Activated CD4-positive, alpha-beta T cell treated with anti-CD3 and anti-CD28 coated beads, Interleukin-2, amount 10 ng/mL, durations not matched to agents 7 days and 5 days (primary cell): ENCODE measurements around the gene VAV2. TPM values are rescaled to one million over a fixed set of nuclear protein-coding genes. Genes with fewer than 3 reads are reported as not detected.

ENCODE experiments used
- CTCF ChIA-PET: fragments of 350-600 bp; sonication (Branson Sonifier 250); formaldehyde crosslinking; loops from one replicate; lab custom pipeline; 2021; ENCODE audit warnings: antibody characterized with exemption; lab: Charles Lee
- POLR2A ChIA-PET: fragments of 350-600 bp; sonication (Branson Sonifier 250); formaldehyde crosslinking; loops from one replicate; lab custom pipeline; 2021; ENCODE audit warnings: antibody characterized with exemption; lab: Charles Lee
- DNase-seq: peaks from one replicate; pipeline ENCODE4 v3.0.0-alpha.2; 2020
- H3K27ac Mint-ChIP-seq: one replicate; pipeline ENCODE4 v1.8.0; 2021; ENCODE audit warnings: mild to moderate bottlenecking, moderate library complexity, mixed read lengths
- H3K27me3 Mint-ChIP-seq: one replicate; pipeline ENCODE4 v1.8.0; 2021; ENCODE audit warnings: mixed read lengths
- H3K36me3 Mint-ChIP-seq: one replicate; pipeline ENCODE4 v1.8.0; 2021; ENCODE audit warnings: low read depth, mixed read lengths
- H3K4me1 Mint-ChIP-seq: one replicate; pipeline ENCODE4 v1.8.0; 2021; ENCODE audit warnings: mixed read lengths
- H3K4me3 Mint-ChIP-seq: one replicate; pipeline ENCODE4 v1.8.0; 2021; ENCODE audit warnings: mild to moderate bottlenecking, moderate library complexity, mixed read lengths
- H3K9me3 Mint-ChIP-seq: one replicate; pipeline ENCODE4 v1.8.0; 2021; ENCODE audit warnings: mixed read lengths
- total RNA-seq, 2 experiments: library from RNA; stranded (reverse); gene quantifications; one replicate each; pipeline ENCODE4 v1.2.3, GENCODE V29; 2021

VAV2 gene
- total RNA-seq, 2 experiments from 2014 or later: 6.2 TPM

DNA sequence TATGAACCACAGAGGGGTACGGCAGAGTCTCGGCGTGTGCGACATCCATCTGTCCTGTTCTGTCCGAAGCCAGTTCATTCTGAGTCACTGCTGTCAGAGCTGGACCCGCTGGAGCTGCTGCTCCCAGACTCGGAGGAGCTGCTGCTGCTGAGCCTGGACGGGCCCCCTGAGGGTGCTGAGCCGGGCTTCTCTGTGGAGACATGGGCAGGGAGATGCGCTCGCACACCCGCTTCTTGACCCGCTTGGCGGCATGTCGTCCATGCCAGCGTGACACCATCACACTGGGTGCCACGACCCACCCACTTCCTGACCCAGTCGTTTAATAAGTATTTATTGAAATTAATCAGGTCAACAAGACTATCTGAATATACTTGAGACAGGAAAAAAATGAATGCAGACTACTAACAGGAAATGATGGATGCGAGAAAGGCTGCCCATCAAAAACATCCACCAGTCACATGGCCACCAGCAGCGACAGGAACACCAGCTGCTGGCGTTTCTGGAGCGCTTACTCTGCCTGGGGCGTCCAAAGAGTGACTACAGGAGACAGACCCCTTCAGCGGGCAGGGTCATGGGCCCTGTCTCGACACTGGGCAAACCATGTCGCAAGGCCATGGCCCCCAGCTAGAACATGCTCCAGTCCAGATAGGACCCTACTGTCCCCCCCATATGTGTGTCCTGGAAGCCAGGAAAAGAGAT lies 41.5 kb upstream of the VAV2 start:
- H3K27ac Mint-ChIP-seq: no peak overlapping the region
- CTCF ChIA-PET: no interaction called here
- no peaks in the 10 kb centered on the region for H3K27me3 Mint-ChIP-seq
- H3K4me1 Mint-ChIP-seq: no peaks in the 10 kb centered on the region
- H3K36me3 Mint-ChIP-seq: peaks cover 33% of the 10 kb centered on the region
- peaks cover 3% of the 10 kb centered on the region for H3K9me3 Mint-ChIP-seq
- no peak for DNase-seq
- POLR2A ChIA-PET: no interaction called here
- H3K4me3 Mint-ChIP-seq: no peak overlapping the region

DNA sequence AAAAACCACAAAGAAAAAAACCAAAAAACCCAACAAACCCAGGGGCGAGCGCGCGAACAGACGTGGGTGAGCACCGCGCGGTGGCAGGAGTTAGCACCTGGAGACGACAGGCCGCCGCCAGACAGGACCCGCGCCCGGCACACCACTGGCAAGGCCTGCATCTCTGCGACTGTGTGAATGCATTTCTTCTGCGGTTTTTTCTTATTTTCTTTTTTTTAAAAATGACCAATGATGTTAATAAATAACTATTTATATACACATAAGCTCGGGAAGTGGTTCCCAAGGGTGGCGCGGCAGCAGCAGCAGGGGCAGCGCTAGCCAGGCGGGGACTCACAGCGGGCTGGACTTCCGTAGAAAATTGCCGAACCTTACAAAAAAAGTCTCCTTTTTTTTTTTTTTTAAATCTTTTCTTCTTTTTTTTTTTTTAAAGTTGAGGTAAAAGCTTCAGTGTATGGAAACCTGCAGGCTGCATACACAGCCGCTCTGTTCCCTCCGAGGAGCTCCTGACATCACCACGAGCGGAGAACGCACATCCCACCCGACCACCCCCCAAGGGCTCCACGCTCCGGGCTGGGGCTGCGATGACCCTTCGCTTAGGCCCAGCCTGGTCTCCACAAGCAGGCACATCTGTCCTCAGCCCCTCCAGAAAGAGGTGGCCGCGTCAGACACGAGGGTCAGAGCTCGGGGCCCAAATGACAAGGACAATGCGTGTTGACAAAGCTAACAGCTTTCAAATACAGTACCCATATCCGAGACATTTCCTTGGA lies 40.5 kb upstream of the VAV2 start:
- Mint-ChIP-seq H3K4me3 (no peak overlapping the region), H3K27ac (no peak overlapping the region), H3K27me3 (no peaks in the 10 kb centered on the region), H3K4me1 (no peaks in the 10 kb centered on the region), H3K36me3 (peaks cover 23% of the 10 kb centered on the region), H3K9me3 (peaks cover under 1% of the 10 kb centered on the region)
- CTCF ChIA-PET: no interaction called here
- DNase-seq: no peak
- POLR2A ChIA-PET: no interaction called here

DNA sequence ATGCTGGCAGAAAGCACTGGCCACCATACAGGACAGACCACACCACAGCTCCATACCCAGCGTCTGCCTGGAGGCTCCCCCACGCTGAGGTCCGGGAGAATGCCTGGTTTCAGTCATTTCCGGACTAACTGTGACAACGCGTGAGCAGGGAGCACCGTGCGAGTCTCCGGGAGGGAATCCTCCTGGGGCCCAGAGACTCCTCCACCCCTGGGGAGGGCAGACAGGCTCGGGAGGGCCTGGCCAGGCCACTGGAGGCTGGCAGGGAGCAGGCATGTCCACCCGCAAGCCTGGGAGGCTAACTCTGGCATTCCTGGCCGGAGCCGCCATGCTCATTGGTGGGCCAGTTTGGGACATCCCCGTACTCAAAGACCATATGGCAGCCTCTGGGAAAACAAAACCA lies 39.7 kb upstream of the VAV2 start:
- CTCF ChIA-PET: no interaction called here
- no peak overlapping the region for H3K4me3 Mint-ChIP-seq

DNA sequence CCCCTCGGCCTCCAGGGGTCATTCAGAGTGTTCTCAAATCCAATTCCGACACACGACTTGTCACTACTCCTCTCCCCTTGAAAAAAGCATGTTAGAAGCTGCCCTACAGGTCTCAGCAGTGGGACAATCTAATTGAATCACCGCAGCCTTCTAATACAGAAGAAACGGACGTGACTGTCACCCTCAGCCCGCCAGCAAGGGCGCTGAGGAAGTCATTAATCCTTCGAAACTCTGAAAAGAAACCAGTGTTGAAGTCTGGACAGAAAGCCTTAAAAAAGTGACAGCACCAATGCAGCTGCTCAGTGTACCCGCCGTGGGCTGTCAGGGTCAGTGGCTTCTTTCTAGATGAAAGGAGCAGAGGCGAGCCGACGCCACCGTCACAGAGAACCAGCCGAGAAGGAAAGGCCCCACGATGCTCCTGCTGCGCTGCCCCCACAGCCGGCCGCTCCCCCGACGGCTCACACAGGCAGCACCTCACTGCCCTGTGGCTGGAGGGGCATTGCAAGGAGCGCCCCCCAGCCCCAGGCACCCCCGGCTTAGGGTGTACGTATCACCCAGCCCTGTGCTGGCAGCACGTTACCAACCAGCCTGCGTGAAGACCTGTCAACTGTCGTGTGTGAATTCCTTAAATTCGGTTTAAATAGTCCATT lies 38.8 kb upstream of the VAV2 start:
- POLR2A ChIA-PET: no interaction called here
- no peaks in the 10 kb centered on the region for H3K9me3 Mint-ChIP-seq
- no peak overlapping the region for H3K27ac Mint-ChIP-seq
- DNase-seq: no peak
- CTCF ChIA-PET: interaction anchor here (0.6 kb wide), 1 partner anchor 36 kb away, joined by 3 read pairs; no protein-coding TSS in a partner anchor
- no peak overlapping the region for H3K4me3 Mint-ChIP-seq
- H3K4me1 Mint-ChIP-seq: peaks cover 6% of the 10 kb centered on the region
- H3K36me3 Mint-ChIP-seq: peaks cover 20% of the 10 kb centered on the region
- no peaks in the 10 kb centered on the region for H3K27me3 Mint-ChIP-seq

More for the DNA sequence above, 39.7 kb upstream of the VAV2 start:
- no peak overlapping the region for H3K27ac Mint-ChIP-seq
- no peaks in the 10 kb centered on the region for H3K27me3 Mint-ChIP-seq
- no peaks in the 10 kb centered on the region for H3K9me3 Mint-ChIP-seq
- H3K4me1 Mint-ChIP-seq: peaks cover 2% of the 10 kb centered on the region
- POLR2A ChIA-PET: no interaction called here
- H3K36me3 Mint-ChIP-seq: peaks cover 25% of the 10 kb centered on the region
- no peak for DNase-seq

DNA sequence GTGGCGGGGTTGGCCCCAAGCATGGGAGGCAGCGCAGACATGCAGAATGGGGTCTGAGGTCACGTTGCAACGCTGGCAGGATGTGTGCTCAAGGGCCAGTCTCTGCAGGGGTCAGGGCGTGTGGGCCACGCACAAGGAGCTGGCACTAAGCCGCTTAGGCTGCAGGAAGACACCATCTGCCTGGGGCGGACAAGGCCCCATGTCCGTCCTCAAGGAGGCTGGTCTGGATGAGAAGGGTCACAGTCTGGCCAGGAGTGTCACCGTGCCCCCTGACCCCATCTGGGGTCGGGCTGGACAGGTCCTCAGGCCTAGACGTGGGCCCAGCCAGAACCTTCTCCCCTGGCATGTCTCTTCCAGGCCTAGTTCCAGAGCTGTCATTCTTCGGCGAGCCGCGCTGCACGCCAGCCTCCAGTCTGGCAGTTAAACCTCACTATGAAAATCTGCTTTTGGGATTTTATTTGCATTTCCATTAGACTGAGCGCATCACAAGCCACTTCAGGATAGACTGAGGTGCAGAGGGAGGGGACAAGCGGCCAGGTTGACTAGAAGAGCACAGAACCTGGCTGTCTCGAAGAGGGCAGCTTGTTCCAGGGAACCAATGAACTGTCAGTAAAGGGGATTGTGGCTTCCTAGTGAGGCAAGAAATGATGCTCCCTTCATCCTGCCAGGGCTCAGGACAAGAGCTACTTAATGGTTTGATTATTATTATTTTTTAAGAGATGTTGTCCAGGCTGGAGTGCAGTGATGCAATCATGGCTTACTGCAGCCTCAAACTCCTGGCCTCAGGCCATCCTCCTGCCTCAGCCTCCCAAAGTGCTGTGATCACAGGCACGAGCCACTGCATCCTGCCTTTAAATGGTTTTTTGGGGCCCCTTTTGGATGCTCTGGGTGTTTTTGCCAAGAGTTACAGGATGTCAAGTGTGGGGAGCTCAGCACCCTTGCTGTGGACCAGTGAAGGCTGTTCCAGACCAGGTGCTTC lies 37.4 kb upstream of the VAV2 start:
- Mint-ChIP-seq H3K4me3 (no peak overlapping the region), H3K36me3 (peaks cover 14% of the 10 kb centered on the region), H3K9me3 (no peaks in the 10 kb centered on the region), H3K4me1 (peaks cover 6% of the 10 kb centered on the region), H3K27me3 (no peaks in the 10 kb centered on the region), H3K27ac (no peak overlapping the region)
- POLR2A ChIA-PET: no interaction called here
- DNase-seq: no peak
- CTCF ChIA-PET: interaction anchor here (0.6 kb wide), 1 partner anchor 561 kb away, joined by 3 read pairs; no protein-coding TSS in a partner anchor

DNA sequence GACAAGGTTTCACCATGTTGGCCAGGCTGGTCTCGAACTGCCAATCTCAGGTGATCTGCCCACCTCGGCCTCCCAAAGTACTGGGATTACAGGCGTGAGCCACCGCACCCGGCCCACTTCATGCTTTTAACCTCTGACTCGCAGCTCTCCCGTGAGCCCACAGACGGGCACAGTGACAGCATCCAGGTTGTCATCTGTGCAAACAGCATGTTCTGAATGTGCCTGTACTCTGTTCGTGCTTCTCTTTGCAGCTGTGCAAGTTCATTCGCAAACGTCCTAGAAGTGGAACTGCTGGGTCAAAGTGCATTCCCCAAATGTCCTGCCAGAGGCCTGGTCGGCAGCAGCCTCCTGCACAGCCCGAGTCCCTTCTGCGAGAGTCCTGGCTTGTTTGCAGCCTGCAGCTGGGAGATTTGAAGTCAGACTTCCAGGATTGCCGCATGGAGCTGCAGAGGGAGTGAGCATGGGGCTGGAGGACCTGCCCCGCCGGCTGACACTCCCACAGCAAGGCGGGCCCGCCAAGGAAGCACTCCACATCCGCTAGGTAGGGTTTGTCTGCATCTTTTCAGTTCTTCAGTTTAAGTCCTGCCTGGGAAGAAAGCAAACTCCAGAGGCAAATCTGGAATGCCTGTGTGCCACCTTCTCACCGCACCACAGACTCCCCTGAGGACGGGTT lies 36.6 kb upstream of the VAV2 start:
- no peaks in the 10 kb centered on the region for H3K9me3 Mint-ChIP-seq
- no peak overlapping the region for H3K4me3 Mint-ChIP-seq
- peaks cover 9% of the 10 kb centered on the region for H3K4me1 Mint-ChIP-seq
- ChIA-PET CTCF (no interaction called here), POLR2A (interaction anchor here (0.6 kb wide), 1 partner anchor 134 kb away, joined by 4 read pairs; no protein-coding TSS in a partner anchor)
- no peak for DNase-seq
- no peaks in the 10 kb centered on the region for H3K27me3 Mint-ChIP-seq
- H3K27ac Mint-ChIP-seq: no peak overlapping the region
- peaks cover 14% of the 10 kb centered on the region for H3K36me3 Mint-ChIP-seq

DNA sequence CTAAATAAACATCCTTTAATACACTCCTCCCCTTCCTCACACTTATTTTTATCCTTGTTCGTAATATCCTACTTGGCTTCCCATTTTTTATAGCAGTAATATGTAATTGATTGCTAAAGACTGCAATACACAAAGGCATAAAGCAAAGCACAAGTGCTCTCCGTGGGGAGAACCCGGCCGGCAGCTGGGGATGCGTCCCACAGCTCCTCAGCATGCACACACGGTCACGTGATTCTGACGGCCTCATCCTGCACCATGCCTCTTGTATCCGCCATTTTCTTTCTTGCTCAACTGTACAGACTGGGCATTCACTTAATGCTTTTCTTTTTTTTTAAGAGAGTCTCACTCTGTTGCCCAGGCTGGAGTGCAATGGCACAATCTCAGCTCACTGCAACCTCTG lies 36.0 kb upstream of the VAV2 start:
- H3K27ac Mint-ChIP-seq: no peak overlapping the region
- DNase-seq: no peak
- no peaks in the 10 kb centered on the region for H3K27me3 Mint-ChIP-seq
- CTCF ChIA-PET: no interaction called here
- no peaks in the 10 kb centered on the region for H3K9me3 Mint-ChIP-seq
- peak overlapping the region; percentile 1 for H3K4me3 Mint-ChIP-seq
- peaks cover 10% of the 10 kb centered on the region for H3K36me3 Mint-ChIP-seq
- H3K4me1 Mint-ChIP-seq: peaks cover 9% of the 10 kb centered on the region
- POLR2A ChIA-PET: interaction anchor here (0.6 kb wide), 1 partner anchor 135 kb away, joined by 4 read pairs; no protein-coding TSS in a partner anchor

DNA sequence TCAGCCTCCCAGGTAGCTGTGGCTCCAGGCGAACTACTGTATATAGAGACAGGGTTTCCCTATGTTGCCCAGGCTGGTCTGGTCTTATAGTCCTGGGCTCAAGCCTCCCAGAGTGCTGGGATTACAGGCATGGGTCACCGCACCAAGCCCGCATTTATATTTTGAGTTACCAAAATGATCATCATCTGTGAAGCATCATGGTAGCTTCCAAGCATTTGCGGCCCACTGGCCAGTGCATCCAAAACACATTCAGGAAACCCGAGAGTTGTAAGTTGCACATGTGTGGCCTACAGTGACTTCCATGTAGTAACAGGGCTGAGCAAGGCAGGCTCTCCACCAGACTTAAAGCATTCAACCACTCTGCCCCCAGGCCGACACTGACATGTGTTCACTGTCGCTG lies 35.4 kb upstream of the VAV2 start:
- Mint-ChIP-seq H3K4me1 (peaks cover 9% of the 10 kb centered on the region), H3K27me3 (no peaks in the 10 kb centered on the region), H3K27ac (no peak overlapping the region), H3K4me3 (peak overlapping the region; percentile 78), H3K36me3 (peaks cover 6% of the 10 kb centered on the region), H3K9me3 (no peaks in the 10 kb centered on the region)
- POLR2A ChIA-PET: no interaction called here
- no peak for DNase-seq
- CTCF ChIA-PET: no interaction called here

DNA sequence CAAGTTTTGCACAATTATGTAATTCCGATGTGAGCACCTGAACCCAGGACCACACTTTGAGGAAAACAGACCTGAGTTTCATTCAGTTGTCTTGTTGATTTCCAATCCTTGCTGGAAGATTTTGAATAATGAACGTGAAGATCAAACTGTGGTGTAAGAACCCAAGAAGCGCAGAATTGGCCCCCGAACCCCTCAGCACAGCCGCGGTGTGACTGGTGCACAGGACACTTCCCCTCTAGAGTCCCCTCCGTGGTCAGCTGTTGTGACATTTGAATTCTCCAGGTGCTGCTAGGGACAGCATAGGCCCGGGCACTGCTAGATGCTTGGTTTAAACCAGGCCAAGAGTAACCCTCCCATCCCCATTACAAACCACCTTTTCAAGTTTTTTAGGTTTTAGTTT lies 34.9 kb upstream of the VAV2 start:
- Mint-ChIP-seq H3K4me3 (peak overlapping the region; percentile 78), H3K36me3 (peaks cover 6% of the 10 kb centered on the region), H3K9me3 (no peaks in the 10 kb centered on the region), H3K27me3 (no peaks in the 10 kb centered on the region), H3K27ac (no peak overlapping the region), H3K4me1 (peaks cover 9% of the 10 kb centered on the region)
- ChIA-PET CTCF (interaction anchor here (1.2 kb wide), 1 partner anchor 109 kb away, joined by 3 read pairs; the partner anchor contains the start of gene WDR5), POLR2A (no interaction called here)
- no peak for DNase-seq

DNA sequence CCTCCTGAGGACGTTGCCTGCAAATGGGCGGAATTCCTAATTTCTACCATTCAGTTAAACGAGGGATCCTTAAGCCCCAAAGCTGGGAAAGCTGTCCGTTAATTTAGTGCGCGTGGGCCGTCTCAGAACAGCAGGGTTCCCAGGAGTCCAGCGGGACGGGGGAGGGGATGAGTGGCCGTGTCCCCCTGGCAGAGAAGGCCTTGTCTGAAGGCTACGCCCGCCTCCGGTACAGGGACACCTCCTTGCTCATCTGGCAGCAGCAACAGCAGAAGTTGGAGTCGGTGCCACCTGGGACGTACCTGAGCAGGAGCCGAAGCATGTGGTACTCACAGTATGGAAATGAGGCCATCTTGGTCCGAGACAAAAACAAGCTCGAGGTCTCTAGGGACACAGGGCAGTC lies 34.5 kb upstream of the VAV2 start:
- peaks cover 6% of the 10 kb centered on the region for H3K36me3 Mint-ChIP-seq
- peaks cover 9% of the 10 kb centered on the region for H3K4me1 Mint-ChIP-seq
- H3K4me3 Mint-ChIP-seq: peak overlapping the region; percentile 78
- no peak for DNase-seq
- no peaks in the 10 kb centered on the region for H3K9me3 Mint-ChIP-seq
- ChIA-PET CTCF (interaction anchor here (1.2 to 1.5 kb wide), 2 partner anchors 42 to 109 kb away, joined by 3 read pairs; partner anchors contain the start of gene WDR5), POLR2A (no interaction called here)
- H3K27ac Mint-ChIP-seq: no peak overlapping the region
- no peaks in the 10 kb centered on the region for H3K27me3 Mint-ChIP-seq

DNA sequence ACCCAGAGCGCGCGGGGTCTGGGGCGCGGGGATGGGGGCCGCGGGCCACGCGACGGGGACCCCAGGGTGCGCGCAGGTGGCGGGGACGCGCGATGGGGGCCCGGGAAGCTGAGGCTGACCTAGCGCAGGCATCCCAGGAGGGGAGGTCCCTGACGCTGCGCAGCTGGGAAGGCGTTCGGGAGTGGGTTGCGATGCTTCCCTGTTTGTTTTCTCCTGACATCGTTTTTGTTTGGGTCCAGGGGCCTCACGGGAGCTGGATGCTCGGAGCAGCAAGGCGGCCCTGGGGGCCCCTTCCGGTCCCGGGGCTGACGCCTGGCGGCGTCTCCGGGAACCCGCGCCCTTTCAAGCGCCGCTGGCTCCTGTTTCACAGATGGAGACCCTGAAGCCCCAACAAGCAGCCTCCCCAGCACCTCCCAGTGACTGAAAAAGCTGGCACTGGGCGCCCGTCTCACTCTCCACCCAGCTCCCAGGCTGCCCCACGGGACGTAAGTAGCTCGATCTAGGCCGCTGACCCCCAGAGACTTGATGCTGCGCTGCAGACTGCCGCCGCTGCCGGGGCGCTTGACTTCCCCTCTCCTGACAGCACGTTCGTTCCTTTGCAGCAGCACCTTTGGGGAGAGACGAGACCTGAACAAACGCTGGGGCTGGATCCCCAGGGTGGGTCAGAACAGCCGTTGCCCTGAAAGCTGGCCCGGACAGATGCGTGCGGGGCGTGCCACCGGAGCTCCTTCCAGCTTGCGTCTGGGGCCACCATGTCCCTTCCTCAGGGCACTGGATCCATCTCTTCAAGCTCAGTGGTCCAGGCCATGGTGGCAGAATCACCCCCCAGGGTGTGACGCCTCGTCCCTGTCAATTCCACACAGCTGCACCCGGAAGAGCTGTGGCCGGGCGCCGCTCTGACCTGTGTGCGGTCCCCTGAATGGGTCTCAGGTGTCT lies 33.8 kb upstream of the VAV2 start:
- CTCF ChIA-PET: interaction anchor here (0.6 to 1.5 kb wide), 4 partner anchors 43 to 1938 kb away, joined by 3 read pairs; partner anchors contain the start of gene WDR5
- H3K27ac Mint-ChIP-seq: peak overlapping the region; percentile 76

More for the DNA sequence above, 33.8 kb upstream of the VAV2 start:
- Mint-ChIP-seq H3K4me3 (peak overlapping the region; percentile 78), H3K4me1 (peaks cover 9% of the 10 kb centered on the region), H3K9me3 (no peaks in the 10 kb centered on the region), H3K27me3 (no peaks in the 10 kb centered on the region), H3K36me3 (peaks cover 6% of the 10 kb centered on the region)
- POLR2A ChIA-PET: interaction anchor here (1.1 kb wide), 1 partner anchor 40 kb away, joined by 6 read pairs; no protein-coding TSS in a partner anchor
- peak; percentile 55 for DNase-seq
